ENCODE measurements around the gene DOCK2.

DNA sequence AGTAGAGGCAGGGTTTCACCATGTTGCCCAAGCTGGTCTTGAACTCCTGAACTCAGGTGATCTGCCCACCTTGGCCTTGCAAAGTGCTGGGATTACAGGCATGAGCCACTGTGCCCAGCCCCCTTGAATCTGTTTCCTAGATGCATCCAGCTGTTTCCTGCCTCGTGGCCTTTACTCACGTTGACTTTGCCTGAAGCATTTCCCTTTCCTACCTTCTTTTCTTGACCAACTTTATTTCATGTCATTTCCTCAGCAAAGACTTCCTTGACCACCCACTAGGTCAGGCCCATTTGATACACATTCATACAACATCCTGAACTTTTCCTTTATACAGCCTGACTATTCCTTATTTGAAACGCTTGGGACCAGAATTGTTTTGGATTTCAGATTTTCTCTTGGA lies 51.0 kb downstream of the DOCK2 start:
- TF ChIP-seq, protein P1, sequence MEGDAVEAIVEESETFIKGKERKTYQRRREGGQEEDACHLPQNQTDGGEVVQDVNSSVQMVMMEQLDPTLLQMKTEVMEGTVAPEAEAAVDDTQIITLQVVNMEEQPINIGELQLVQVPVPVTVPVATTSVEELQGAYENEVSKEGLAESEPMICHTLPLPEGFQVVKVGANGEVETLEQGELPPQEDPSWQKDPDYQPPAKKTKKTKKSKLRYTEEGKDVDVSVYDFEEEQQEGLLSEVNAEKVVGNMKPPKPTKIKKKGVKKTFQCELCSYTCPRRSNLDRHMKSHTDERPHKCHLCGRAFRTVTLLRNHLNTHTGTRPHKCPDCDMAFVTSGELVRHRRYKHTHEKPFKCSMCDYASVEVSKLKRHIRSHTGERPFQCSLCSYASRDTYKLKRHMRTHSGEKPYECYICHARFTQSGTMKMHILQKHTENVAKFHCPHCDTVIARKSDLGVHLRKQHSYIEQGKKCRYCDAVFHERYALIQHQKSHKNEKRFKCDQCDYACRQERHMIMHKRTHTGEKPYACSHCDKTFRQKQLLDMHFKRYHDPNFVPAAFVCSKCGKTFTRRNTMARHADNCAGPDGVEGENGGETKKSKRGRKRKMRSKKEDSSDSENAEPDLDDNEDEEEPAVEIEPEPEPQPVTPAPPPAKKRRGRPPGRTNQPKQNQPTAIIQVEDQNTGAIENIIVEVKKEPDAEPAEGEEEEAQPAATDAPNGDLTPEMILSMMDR (IDR thresholded peaks at IDR 0.05; ENCODE audit: low read length) = no peak
- no peak for TF ChIP-seq EZH2 (optimal IDR thresholded peaks at IDR 0.05; ENCODE audit: low read depth, low read length)
- no peak for TF ChIP-seq EZH2phosphoT487 (IDR thresholded peaks at IDR 0.05; ENCODE audit: low read length)

Data from MM.1S (cell line).